A673 (cell line): ENCODE measurements around the gene NGB.

Experiments
- CTCF ChIP-seq: fragments of 300-800, 200-600 bp; sonication (generic); conservative IDR thresholded peaks from 2 replicates; pipeline ENCODE4 v1.5.1; 2017; ENCODE audit warnings: low read depth, mild to moderate bottlenecking, antibody characterized with exemption, low read length, moderate library complexity, mixed read lengths
- EZH2 ChIP-seq: fragments of 200-600 bp; sonication (generic); IDR thresholded peaks from 2 replicates; pipeline ENCODE4 v1.6.1; 2017; ENCODE audit warnings: borderline replicate concordance, low read depth, mild to moderate bottlenecking, mixed read lengths, antibody characterized with exemption, low read length; ENCODE audit not compliant: poor library complexity, severe bottlenecking

GRCh38 chr14:77224212-77224611 lies 46.8 kb downstream of the NGB start:
- TF ChIP-seq CTCF (no peak), EZH2 (no peak)
